Left lobe of liver (tissue), 2 donors: ENCODE data around the gene RAPGEF5. TPM values are rescaled to one million over a fixed set of nuclear protein-coding genes. Genes with fewer than 3 reads are reported as not detected.

Experiments used
- ATAC-seq: fragments of 200-7000 bp; cut with Tn5 transposase; one replicate; pipeline ENCODE4 v1.9.1; 2020; ENCODE audit warnings: mild to moderate bottlenecking, moderate library complexity
- DNase-seq: peaks from one replicate; pipeline ENCODE4 v3.0.0-alpha.2; 2020; ENCODE audit warnings: low spot score
- total RNA-seq: library from RNA; stranded (reverse); gene quantifications from one replicate; pipeline ENCODE4 v1.2.1, GENCODE V29; 2021
- donor health status: DM: no; HTN: no; CAD: no; lungs with moderate emphysema.
- donor health status: DM: no; HTN: yes; CAD: no.

RAPGEF5 gene
- 21.2 TPM for total RNA-seq

DNA sequence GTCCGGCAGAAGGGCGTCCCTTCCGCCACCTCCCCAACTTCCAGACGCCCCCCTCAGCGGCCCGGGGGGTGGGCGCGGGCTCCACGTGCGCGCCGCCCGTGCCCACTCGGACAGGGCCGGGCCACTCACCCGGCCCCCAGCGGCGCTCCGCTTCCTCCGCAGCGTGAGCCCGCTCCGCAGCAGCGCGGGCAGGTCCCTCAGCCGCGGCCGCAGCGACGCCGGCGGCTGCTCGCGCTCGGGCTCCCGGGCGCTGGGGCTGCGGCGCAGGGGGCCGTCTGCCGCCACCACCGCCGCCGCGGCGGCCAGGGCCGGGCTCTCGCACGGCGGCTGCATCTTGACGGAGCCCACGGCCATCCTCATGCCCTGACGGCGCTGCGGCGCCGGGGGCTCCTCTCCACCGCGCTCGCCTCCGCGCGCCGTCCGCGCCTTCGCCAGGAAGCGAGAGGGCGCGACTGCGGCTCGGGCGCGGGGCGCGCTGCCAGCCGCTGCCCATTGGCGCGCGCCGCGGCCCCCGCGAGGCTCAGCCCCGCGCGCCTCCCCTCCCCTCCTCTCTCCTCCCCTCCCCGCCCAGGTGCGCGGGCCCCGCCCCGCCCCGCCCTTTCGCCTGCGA lies at the start of gene RAPGEF5:
TSS of gene RAPGEF5 (minus strand) at position 454 of the 610 bp plus-strand sequence. CDS start at position 360, 94 bp downstream.
- ATAC-seq: peak; percentile 79
- peak; percentile 83 for DNase-seq

DNA sequence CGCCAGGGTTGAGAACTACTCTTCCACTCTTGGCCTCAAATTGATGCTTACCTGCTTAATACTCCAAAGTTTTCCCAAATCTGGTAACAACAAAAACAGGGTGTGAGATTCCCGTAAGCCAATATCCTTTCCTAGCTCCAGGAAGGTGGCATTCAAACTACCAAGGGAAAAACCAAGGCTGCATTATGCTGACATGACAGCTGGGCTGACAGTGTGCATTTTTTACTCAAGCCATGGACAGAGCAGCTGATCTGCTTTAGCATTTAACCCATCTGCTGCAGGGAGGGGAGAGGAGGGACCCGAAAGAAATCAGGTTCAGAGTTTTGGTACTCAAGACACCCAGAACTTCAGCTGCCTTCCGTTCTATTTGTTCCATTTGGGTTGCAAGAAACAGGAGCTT lies 49.8 kb upstream of the RAPGEF5 start:
- ATAC-seq: no peak

GRCh38 chr7:22404421-22405023 lies 47.6 kb upstream of the RAPGEF5 start:
- DNase-seq (no peak), ATAC-seq (no peak)

More for the DNA sequence above, 49.8 kb upstream of the RAPGEF5 start:
- no peak for DNase-seq

- DNase-seq: no peak
- no peak for ATAC-seq
Observed at GRCh38 chr7:22403344-22403743, 46.4 kb upstream of the RAPGEF5 start.

DNA sequence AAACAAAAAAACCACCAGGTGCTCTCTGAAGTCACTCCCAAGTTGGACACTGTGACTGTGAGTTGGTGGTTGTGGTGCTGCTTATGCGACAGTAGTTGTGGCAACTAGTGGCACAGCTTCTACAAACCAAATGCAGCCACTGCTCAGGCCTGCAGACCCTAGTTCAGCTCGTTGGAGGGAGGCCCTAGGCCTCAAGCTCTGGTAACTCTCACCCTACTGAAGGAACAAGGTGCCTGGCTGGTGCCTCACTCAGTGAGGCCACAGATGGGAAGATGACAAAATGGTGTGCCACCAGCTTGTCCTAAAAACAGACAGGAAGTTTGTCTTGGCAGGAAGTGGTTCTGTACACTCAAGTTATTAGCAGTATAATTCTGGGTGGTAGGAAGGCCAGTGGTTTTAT lies 45.3 kb upstream of the RAPGEF5 start:
- ATAC-seq (no peak), DNase-seq (no peak)

GRCh38 chr7:22400936-22401553 lies 44.1 kb upstream of the RAPGEF5 start:
- DNase-seq (no peak), ATAC-seq (no peak)

- DNase-seq (no peak), ATAC-seq (no peak)
Observed at GRCh38 chr7:22400150-22400814, 43.3 kb upstream of the RAPGEF5 start.

DNA sequence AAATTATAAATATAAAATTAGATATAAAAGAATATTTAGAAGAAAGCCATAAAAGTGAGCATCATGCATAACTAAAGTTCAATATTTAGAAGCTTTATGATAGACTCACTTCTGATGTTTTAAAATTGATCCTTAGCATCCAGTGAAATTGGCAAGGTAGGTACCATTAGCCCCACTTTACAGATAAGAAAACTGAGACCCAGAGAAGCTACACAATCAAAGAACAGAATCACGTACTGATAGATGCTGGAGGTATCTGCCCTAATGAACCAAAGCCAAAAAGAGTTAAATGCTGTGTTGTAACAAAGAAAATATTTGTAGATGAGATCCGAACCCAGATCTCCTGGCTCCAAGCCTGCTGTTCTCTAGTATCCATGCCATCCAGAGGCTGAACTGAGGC lies 42.6 kb upstream of the RAPGEF5 start:
- DNase-seq (no peak), ATAC-seq (no peak)

GRCh38 chr7:22399091-22399490 lies 42.1 kb upstream of the RAPGEF5 start:
- DNase-seq: no peak
- ATAC-seq: no peak

GRCh38 chr7:22397981-22398380 lies 41.0 kb upstream of the RAPGEF5 start:
- no peak for DNase-seq

DNA sequence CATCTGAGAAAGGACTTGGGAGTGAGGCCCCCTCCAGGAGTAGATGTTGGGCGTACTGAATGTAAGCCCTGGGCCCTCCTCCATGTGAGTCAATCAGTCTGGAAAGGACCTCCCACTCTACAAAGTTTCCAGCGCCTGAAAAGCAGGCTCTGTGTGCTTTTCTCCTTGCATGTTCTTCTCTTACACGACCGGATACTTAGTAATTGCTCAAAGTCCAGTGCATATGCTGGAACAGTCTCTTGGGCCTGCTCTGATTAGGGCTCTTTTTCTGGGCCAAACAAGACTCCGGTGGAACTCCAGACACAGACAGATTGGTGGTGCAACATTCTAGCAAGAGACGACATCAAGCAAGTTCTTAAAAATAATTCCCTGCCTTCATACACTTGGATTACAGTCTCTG lies 38.3 kb upstream of the RAPGEF5 start:
- ATAC-seq: no peak

More at GRCh38 chr7:22397981-22398380, 41.0 kb upstream of the RAPGEF5 start:
- no peak for ATAC-seq

GRCh38 chr7:22394739-22395138 lies 37.8 kb upstream of the RAPGEF5 start:
- DNase-seq (no peak), ATAC-seq (no peak)

More for the DNA sequence above, 38.3 kb upstream of the RAPGEF5 start:
- DNase-seq: no peak

DNA sequence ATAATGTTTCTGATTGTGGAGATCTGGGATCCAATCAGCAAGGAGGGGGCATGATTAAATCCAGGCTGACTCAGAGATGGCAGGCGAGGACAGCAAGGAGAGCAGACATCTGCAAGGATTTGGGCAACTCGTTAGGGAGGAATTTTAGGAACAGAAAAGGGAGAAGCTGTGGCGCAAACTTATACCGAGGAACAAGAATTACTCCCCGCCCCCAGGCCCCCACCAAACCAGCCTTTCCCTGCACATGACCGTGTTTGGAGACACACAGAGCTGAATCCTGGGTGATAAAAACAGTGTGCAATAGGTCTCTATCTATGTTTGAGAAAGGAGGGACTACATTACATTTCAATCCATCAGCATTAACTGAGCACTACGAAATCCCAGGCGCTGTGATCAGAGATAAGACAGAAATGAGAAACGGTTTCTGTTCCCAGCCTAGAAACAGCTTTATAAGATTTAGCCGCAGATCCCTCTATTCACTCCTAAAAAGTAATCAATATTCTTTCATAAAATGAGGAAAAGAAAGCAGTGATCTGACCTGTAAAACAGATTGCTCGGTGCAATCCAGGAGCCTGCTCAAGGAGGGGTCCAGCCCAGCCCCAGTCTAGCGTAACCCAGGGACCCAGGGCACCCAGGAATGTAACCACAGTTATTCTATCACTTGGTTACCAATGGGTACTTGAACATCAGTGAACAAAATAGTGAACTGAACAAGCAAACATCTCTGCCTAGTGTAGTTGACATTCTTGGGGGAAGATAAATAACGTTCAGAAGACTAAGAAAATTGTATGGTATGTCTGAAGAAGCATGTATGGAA lies 37.2 kb upstream of the RAPGEF5 start:
- no peak for ATAC-seq
- DNase-seq: no peak

DNA sequence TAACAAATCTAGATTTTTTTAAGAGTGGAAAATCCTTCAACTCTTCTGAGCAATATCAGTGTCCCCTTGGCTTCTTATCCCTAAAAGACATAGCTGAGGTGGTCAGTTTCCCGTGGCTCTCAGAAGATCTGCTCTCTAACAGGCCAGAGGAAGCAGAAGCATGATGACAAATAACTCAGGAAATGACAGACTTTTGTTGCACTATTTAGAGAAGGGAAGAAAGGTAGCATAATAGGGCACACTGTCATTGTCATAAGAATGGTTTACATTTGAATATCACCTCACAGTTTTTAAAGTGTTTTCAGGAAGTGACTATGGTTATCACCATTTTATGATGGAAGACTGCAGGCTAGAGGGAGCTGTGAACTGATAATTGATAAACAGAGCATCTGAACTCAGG lies 33.6 kb upstream of the RAPGEF5 start:
- no peak for ATAC-seq
- DNase-seq: no peak

- DNase-seq (no peak), ATAC-seq (no peak)
Observed at GRCh38 chr7:22389892-22390291, 32.9 kb upstream of the RAPGEF5 start.

DNA sequence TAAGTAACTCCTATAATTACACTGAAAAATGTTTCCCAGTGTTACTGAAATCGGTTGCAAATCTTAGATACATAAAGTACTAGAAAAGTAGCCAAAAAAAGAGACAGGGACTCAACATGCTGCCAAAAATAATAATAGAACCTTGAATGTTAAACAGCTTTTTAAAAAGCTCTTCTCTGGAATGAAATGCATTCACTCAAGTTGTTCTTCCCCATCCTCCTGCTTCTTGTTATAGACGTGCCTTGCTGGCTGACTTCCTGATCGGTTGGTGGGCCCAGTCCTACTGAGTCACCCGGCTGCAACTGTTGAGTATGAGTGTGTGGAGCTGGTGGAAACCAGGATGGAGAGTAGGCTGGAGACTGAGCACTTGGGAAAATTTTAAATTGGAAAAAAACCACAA lies 30.6 kb upstream of the RAPGEF5 start:
- DNase-seq (no peak), ATAC-seq (no peak)

- no peak for ATAC-seq
- no peak for DNase-seq
Observed at GRCh38 chr7:22386865-22387264, 29.9 kb upstream of the RAPGEF5 start.

DNA sequence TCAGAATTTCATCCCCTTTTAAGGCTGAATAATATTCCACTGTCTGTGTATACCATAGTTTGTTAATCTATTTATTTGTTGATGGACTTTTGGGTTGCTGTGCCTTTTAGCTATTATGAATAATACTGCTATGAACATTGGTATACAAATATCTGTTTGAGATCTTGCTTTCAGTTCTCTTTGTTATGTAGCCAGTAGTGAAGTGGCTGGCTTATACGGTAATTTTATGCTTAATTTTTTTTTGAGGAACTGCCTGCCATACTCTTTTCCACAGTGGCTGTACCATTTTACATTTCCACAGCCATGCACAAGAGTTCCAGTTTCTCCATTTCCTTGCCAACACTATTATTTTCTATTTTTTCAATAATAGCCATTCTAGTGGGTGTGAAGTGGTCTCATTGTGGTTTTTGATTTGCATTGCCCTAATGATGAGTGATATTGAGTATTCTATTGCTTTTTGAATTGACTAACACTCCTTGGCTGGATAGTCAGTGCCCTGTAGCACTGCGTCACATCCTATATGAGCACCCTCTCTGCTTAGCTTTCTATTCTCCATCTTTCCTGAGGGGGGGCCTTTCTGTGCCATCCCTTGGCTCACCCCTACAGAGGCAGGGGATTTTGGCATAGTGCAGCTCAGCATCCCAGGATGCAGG lies 29.4 kb upstream of the RAPGEF5 start:
- ATAC-seq: no peak
- DNase-seq: no peak

- no peak for ATAC-seq
- no peak for DNase-seq
Observed at GRCh38 chr7:22385326-22385725, 28.4 kb upstream of the RAPGEF5 start.

GRCh38 chr7:22380333-22380732 lies 23.4 kb upstream of the RAPGEF5 start:
- ATAC-seq (no peak), DNase-seq (no peak)
